ENCODE results near the gene FATE1.

GRCh38 chrX:151742311-151742710 is 26.5 kb downstream of the FATE1 start:
- TF ChIP-seq, protein P1, sequence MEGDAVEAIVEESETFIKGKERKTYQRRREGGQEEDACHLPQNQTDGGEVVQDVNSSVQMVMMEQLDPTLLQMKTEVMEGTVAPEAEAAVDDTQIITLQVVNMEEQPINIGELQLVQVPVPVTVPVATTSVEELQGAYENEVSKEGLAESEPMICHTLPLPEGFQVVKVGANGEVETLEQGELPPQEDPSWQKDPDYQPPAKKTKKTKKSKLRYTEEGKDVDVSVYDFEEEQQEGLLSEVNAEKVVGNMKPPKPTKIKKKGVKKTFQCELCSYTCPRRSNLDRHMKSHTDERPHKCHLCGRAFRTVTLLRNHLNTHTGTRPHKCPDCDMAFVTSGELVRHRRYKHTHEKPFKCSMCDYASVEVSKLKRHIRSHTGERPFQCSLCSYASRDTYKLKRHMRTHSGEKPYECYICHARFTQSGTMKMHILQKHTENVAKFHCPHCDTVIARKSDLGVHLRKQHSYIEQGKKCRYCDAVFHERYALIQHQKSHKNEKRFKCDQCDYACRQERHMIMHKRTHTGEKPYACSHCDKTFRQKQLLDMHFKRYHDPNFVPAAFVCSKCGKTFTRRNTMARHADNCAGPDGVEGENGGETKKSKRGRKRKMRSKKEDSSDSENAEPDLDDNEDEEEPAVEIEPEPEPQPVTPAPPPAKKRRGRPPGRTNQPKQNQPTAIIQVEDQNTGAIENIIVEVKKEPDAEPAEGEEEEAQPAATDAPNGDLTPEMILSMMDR (conservative IDR thresholded peaks at IDR 0.05 in 1 of 2, IDR thresholded peaks at IDR 0.05 in 1 of 2; ENCODE audit: extremely low read depth in 1 of 2, insufficient read depth in 1 of 2, low read depth in 1 of 2, low read length in 2 of 2), result no peak
- TF ChIP-seq EZH2 (IDR thresholded peaks at IDR 0.05; ENCODE audit: borderline replicate concordance, low read length), result no peak

All from mammary epithelial cell (primary cell).